GM19438 (cell line): ENCODE data around the gene DAZ3.
"Not testable (repeated sequence)": the region's sequence is repeated elsewhere in the genome, so short reads cannot be mapped to it uniquely, and the experiment has no call there.

ENCODE experiments used
- ATAC-seq: cut with Tn5 transposase; IDR thresholded peaks from one replicate; pipeline ENCODE4 v1.9.1; 2021; ENCODE audit warnings: low read depth; ENCODE audit not compliant: unreplicated experiment

The DAZ3 gene

DNA sequence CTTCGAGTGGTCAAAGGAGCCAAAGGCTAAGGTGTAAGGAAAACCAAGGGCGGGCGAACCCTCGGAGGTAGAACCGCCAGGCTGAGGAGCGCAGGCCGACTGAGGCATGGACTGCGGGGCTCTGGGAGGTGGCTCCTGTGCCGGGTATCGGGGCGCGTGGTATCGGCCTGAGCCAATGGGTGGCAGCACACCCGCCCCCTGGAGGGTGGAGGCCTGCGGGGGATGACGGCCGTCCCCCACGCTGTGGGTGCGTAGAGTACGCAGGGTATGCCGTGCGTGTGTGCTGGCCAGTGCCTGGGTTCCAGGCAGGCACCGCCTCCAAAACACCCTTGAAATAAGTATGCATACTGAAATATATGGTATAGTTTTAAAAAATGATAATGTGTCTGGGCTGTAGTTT lies at the start of gene DAZ3:
Gene DAZ3 (minus strand): TSS at position 101 of the 400 bp plus-strand sequence. CDS start 208 bp downstream, outside the sequence.
- ATAC-seq = not testable (repeated sequence)

GRCh38 chrY:24833619-24834018 lies 20.4 kb upstream of the DAZ3 start, which contains the start of gene DAZ4:
Gene DAZ4, plus strand, starts transcription at chrY:24833919. Its CDS starts 208 bp downstream, at chrY:24834127.
- ATAC-seq = not testable (repeated sequence)

DNA sequence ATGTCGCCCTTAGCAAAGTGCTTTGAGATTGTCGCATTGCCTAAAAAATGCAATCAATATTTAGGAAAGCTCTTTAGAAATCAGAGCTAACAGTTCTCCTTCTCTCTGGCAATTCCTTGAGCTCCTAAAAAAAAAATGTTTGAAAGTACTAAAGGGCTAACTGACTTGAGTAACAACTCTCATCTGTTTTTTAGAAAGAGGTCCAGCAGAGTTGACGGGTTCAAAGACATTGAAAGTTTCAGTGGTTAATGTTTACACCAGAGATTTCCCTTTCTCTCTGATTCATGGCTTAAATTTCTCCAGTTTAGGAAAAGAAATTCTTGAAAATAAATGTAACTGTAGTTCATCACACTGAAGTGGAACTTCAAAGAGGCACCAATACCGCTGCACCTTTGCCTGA lies 11.9 kb upstream of the DAZ3 start:
- not testable (repeated sequence) for ATAC-seq

- not testable (repeated sequence) for ATAC-seq
Measured at GRCh38 chrY:24824184-24824879, 11.1 kb upstream of the DAZ3 start.

- not testable (repeated sequence) for ATAC-seq
Measured at GRCh38 chrY:24821836-24822235, 8.6 kb upstream of the DAZ3 start.
